SK-N-SH (cell line): Measurements from ENCODE around the gene ELOVL4.

Experiments
- CTCF ChIP-seq: fragments of 200-600 bp; sonication (generic); IDR thresholded peaks from 2 replicates; pipeline ENCODE4 v1.6.1; 2017; ENCODE audit warnings: antibody characterized with exemption, mild to moderate bottlenecking, moderate library complexity
- MAX ChIP-seq: IDR thresholded peaks from 2 replicates; pipeline ENCODE4 v1.4.0; 2012; ENCODE audit warnings: low read depth
- POLR2AphosphoS5 ChIP-seq: IDR thresholded peaks from 2 replicates; pipeline ENCODE4 v1.6.1; 2012; ENCODE audit warnings: low read depth, low read length
- TAF1 ChIP-seq: IDR thresholded peaks from 2 replicates; pipeline ENCODE4 v1.6.1; 2012; ENCODE audit warnings: low read depth, mild to moderate bottlenecking, low read length, moderate library complexity, borderline replicate concordance
- TEAD4 ChIP-seq: IDR thresholded peaks from 2 replicates; pipeline ENCODE4 v1.4.0; 2012; ENCODE audit warnings: mild to moderate bottlenecking, borderline replicate concordance; ENCODE audit not compliant: insufficient read depth

- TF ChIP-seq MAX: no peak
- TF ChIP-seq CTCF: no peak
- no peak for TF ChIP-seq POLR2AphosphoS5
- TF ChIP-seq TEAD4: no peak
- TF ChIP-seq TAF1: no peak
Measured at GRCh38 chr6:79984261-79984660, 36.9 kb upstream of the ELOVL4 start.
